Progenitor cell of endocrine pancreas (in vitro differentiated cells): Measurements from ENCODE around the gene DPP7. TPM values are rescaled to one million over a fixed set of nuclear protein-coding genes. Genes with fewer than 3 reads are reported as not detected.

ENCODE experiments used
- DNase-seq: peaks from one replicate; pipeline ENCODE4 v3.0.0; 2021; ENCODE audit warnings: low spot score; ENCODE audit not compliant: unreplicated experiment
- H3K27ac Mint-ChIP-seq: 2 replicates; pipeline ENCODE4 v1.8.0; 2021; ENCODE audit warnings: mild to moderate bottlenecking, moderate library complexity, mixed read lengths
- H3K27me3 Mint-ChIP-seq: 2 replicates; pipeline ENCODE4 v1.8.0; 2021; ENCODE audit warnings: mixed read lengths
- H3K36me3 Mint-ChIP-seq: 2 replicates; pipeline ENCODE4 v1.8.0; 2022; ENCODE audit warnings: mixed read lengths; ENCODE audit not compliant: insufficient read depth
- H3K4me1 Mint-ChIP-seq: 2 replicates; pipeline ENCODE4 v1.8.0; 2021; ENCODE audit warnings: low read depth, mixed read lengths
- H3K4me3 Mint-ChIP-seq: 2 replicates; pipeline ENCODE4 v1.8.0; 2021; ENCODE audit warnings: low read depth, mild to moderate bottlenecking, moderate library complexity, mixed read lengths
- H3K9me3 Mint-ChIP-seq: 2 replicates; pipeline ENCODE4 v1.8.0; 2021; ENCODE audit warnings: low read depth, mixed read lengths
- CTCF ChIP-seq: fragments of 200-600 bp; sonication (generic); IDR thresholded peaks from one replicate; pipeline ENCODE4 v1.5.0; 2021; ENCODE audit warnings: antibody characterized with exemption, mild to moderate bottlenecking; ENCODE audit not compliant: unreplicated experiment
- total RNA-seq: library from RNA; stranded (reverse); gene quantifications from 2 replicates; pipeline ENCODE4 v1.2.1, GENCODE V29; 2021

Gene DPP7
- total RNA-seq, 1 donor from 2014 or later = 39.2 TPM

GRCh38 chr9:137148661-137149060, 34.1 kb upstream of the DPP7 start:
- no peaks in the 10 kb centered on the region for H3K9me3 Mint-ChIP-seq
- peaks cover 31% of the 10 kb centered on the region for H3K27me3 Mint-ChIP-seq
- no peak for TF ChIP-seq CTCF
- no peak for DNase-seq
- no peaks in the 10 kb centered on the region for H3K36me3 Mint-ChIP-seq
- H3K4me1 Mint-ChIP-seq = no peaks in the 10 kb centered on the region
- no peak overlapping the region for H3K27ac Mint-ChIP-seq
- no peak overlapping the region for H3K4me3 Mint-ChIP-seq

GRCh38 chr9:137148242-137148641, 33.7 kb upstream of the DPP7 start:
- H3K4me1 Mint-ChIP-seq = no peaks in the 10 kb centered on the region
- no peaks in the 10 kb centered on the region for H3K9me3 Mint-ChIP-seq
- DNase-seq = no peak
- no peak overlapping the region for H3K4me3 Mint-ChIP-seq
- H3K36me3 Mint-ChIP-seq = no peaks in the 10 kb centered on the region
- H3K27ac Mint-ChIP-seq = no peak overlapping the region
- peaks cover 35% of the 10 kb centered on the region for H3K27me3 Mint-ChIP-seq
- TF ChIP-seq CTCF = no peak

GRCh38 chr9:137147793-137148160, 33.2 kb upstream of the DPP7 start:
- no peak for TF ChIP-seq CTCF
- H3K27me3 Mint-ChIP-seq = peaks cover 37% of the 10 kb centered on the region
- no peaks in the 10 kb centered on the region for H3K9me3 Mint-ChIP-seq
- H3K4me3 Mint-ChIP-seq = no peak overlapping the region
- H3K27ac Mint-ChIP-seq = no peak overlapping the region
- DNase-seq = no peak
- no peaks in the 10 kb centered on the region for H3K4me1 Mint-ChIP-seq
- H3K36me3 Mint-ChIP-seq = no peaks in the 10 kb centered on the region

- Mint-ChIP-seq H3K27me3 (peaks cover 42% of the 10 kb centered on the region), H3K4me3 (no peak overlapping the region), H3K9me3 (no peaks in the 10 kb centered on the region), H3K36me3 (no peaks in the 10 kb centered on the region), H3K4me1 (no peaks in the 10 kb centered on the region), H3K27ac (peak overlapping the region; percentile 83)
- TF ChIP-seq CTCF = no peak
- DNase-seq = no peak
Measured at GRCh38 chr9:137147091-137147792, 32.7 kb upstream of the DPP7 start.

GRCh38 chr9:137146527-137146918, 32.0 kb upstream of the DPP7 start:
- Mint-ChIP-seq H3K4me3 (no peak overlapping the region), H3K4me1 (no peaks in the 10 kb centered on the region), H3K27me3 (peaks cover 49% of the 10 kb centered on the region), H3K36me3 (no peaks in the 10 kb centered on the region), H3K27ac (no peak overlapping the region), H3K9me3 (no peaks in the 10 kb centered on the region)
- no peak for TF ChIP-seq CTCF
- DNase-seq = no peak
